Measurements from ENCODE around the gene HPSE2.

HPSE2 gene

DNA sequence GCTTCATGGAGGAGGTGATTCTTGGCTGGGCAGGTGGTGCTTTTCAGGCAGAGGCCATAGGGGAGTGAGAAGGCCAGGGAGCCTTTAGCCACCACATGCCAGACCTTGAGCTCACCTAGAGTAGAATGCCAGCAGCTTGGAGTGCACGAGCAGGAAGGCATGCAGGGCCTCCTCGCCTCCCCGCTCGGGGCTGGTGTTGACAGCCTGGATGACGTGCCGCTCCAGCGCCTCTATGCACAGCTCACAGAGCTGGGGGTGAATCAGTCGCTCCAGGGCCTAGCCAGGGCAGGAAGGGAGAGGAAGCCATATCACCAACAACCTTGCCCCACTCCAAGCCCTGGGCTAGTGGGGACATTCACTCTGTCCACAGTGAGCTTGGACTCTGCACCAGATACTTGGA, 804.6 kb downstream of the HPSE2 start:
- DNase-seq (ENCODE audit: extremely low read depth, insufficient read length), result no peak
- Histone ChIP-seq H3K27me3 (replicated peaks; ENCODE audit: control insufficient read depth, insufficient read depth, low read length) (no peaks in the 10 kb centered on the region), H3K4me3 (replicated peaks; ENCODE audit: low read depth, low read length) (no peak overlapping the region), H3K36me3 (ENCODE audit: control insufficient read depth, insufficient read depth, low read length) (peaks cover 51% of the 10 kb centered on the region)
- TF ChIP-seq, protein P1, sequence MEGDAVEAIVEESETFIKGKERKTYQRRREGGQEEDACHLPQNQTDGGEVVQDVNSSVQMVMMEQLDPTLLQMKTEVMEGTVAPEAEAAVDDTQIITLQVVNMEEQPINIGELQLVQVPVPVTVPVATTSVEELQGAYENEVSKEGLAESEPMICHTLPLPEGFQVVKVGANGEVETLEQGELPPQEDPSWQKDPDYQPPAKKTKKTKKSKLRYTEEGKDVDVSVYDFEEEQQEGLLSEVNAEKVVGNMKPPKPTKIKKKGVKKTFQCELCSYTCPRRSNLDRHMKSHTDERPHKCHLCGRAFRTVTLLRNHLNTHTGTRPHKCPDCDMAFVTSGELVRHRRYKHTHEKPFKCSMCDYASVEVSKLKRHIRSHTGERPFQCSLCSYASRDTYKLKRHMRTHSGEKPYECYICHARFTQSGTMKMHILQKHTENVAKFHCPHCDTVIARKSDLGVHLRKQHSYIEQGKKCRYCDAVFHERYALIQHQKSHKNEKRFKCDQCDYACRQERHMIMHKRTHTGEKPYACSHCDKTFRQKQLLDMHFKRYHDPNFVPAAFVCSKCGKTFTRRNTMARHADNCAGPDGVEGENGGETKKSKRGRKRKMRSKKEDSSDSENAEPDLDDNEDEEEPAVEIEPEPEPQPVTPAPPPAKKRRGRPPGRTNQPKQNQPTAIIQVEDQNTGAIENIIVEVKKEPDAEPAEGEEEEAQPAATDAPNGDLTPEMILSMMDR (IDR thresholded peaks at IDR 0.05; ENCODE audit: insufficient read depth, low read length, poor library complexity, severe bottlenecking), result no peak

DNA sequence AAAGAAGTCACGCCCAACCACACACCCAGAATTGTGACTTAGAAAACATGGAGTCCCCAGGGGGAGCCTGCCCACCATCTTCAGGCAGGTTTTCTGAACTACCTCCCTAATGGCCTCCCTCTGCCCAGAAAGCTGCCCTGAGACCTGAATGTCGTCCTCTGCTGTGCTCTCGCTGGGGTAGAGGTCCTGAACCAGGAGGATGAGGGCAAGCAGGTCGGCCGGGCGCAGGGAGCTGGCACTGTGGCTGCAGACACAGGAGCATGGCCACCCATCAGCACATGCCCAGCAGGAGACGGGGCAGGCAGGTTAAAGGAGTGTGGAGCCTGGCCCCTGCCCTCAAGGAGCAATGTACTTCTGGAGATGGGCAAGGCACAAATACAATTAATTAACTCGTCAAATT, 805.2 kb downstream of the HPSE2 start:
- H3K27me3 ChIP-seq (replicated peaks; ENCODE audit: control insufficient read depth, insufficient read depth, low read length), result no peaks in the 10 kb centered on the region
- peaks cover 53% of the 10 kb centered on the region for H3K36me3 ChIP-seq (ENCODE audit: control insufficient read depth, insufficient read depth, low read length)
- no peak for DNase-seq (ENCODE audit: extremely low read depth, insufficient read length)
- H3K4me3 ChIP-seq (replicated peaks; ENCODE audit: low read depth, low read length), result no peak overlapping the region
- TF ChIP-seq, protein P1 (IDR thresholded peaks at IDR 0.05; ENCODE audit: insufficient read depth, low read length, poor library complexity, severe bottlenecking), result no peak

DNA sequence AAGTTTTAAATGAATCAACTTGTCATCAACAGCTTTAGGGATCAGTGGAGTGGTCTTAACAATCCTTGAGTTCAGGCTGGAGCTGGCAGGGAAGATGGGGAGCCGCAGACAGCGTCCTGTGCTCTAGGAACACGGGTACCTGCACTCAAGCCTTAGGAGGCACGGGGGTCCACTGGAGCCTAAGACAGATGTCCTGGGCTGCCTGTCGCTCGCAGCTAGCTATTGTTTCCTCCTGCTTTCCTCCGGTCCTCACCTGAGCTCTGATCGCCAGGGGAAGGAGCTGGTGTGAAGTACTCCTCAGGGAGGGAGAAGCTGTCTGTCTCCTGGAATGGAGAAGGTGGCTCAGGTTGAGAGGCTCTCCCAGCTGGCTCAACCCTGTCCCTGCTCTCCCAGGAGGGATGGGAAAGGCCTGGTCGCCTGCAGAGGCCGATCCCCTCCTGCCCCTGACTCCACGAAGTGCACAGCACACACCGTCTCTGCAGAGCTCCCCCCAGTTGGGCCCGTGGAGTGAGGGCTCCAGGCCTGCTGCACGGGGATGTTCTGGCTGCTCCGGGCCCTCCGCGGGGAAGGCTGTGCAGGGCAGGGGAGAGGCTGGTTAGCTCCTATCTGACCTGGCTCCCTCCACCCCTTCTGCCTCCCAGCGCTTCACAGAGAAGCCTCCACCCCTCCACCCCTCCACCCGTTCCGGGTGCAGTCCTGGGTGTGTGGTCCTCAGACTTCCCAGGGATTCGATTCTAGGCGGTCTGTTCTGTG, 806.2 kb downstream of the HPSE2 start:
- Histone ChIP-seq H3K4me3 (replicated peaks; ENCODE audit: low read depth, low read length) (no peak overlapping the region), H3K27me3 (replicated peaks; ENCODE audit: control insufficient read depth, insufficient read depth, low read length) (no peaks in the 10 kb centered on the region), H3K36me3 (ENCODE audit: control insufficient read depth, insufficient read depth, low read length) (peaks cover 48% of the 10 kb centered on the region)
- DNase-seq (ENCODE audit: extremely low read depth, insufficient read length), result no peak
- TF ChIP-seq, protein P1 (IDR thresholded peaks at IDR 0.05; ENCODE audit: insufficient read depth, low read length, poor library complexity, severe bottlenecking), result no peak

DNA sequence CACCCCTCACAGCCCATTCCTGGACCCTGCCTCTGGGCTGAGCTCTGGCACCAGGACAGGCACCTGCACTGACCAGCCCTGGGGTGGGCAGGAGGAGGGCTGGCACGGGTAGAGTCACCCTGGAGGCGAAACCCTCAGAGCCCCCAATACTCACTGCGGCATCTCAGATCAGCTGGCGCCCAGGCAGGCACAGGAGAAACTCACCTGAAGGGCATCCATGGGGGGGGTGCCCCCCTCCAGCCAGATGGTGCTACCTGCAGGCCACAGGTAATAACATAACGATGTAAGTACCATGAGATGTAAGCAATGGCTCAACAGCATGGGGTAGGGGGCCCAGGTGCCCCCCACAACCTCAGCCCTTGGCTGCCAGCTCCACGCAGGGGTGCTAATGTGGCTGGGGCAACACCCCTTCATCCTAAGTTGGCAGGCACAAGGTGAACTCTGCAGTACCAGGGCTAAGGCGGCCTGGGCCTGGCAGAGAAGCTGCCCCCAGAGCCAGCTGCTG, 808.6 kb downstream of the HPSE2 start:
- no peak for DNase-seq (ENCODE audit: extremely low read depth, insufficient read length)
- no peak overlapping the region for H3K4me3 ChIP-seq (replicated peaks; ENCODE audit: low read depth, low read length)
- peaks cover 50% of the 10 kb centered on the region for H3K36me3 ChIP-seq (ENCODE audit: control insufficient read depth, insufficient read depth, low read length)
- no peaks in the 10 kb centered on the region for H3K27me3 ChIP-seq (replicated peaks; ENCODE audit: control insufficient read depth, insufficient read depth, low read length)
- TF ChIP-seq, protein P1 (IDR thresholded peaks at IDR 0.05; ENCODE audit: insufficient read depth, low read length, poor library complexity, severe bottlenecking), result no peak

- H3K27me3 ChIP-seq (replicated peaks; ENCODE audit: control insufficient read depth, insufficient read depth, low read length), result no peaks in the 10 kb centered on the region
- peaks cover 42% of the 10 kb centered on the region for H3K36me3 ChIP-seq (ENCODE audit: control insufficient read depth, insufficient read depth, low read length)
- DNase-seq (ENCODE audit: extremely low read depth, insufficient read length), result no peak
- TF ChIP-seq, protein P1 (IDR thresholded peaks at IDR 0.05; ENCODE audit: insufficient read depth, low read length, poor library complexity, severe bottlenecking), result peak; percentile 90
- H3K4me3 ChIP-seq (replicated peaks; ENCODE audit: low read depth, low read length), result no peak overlapping the region
Observed at GRCh38 chr10:98425511-98426352, 809.9 kb downstream of the HPSE2 start.

Measured in GM06990 (cell line).